NCI-H2081 treated with DMSO at 0.1 percent for 48 hours (cell line): Measurements from ENCODE around the gene TSPY9.
"Not testable (repeated sequence)": the region's sequence is repeated elsewhere in the genome, so short reads cannot be mapped to it uniquely, and the experiment has no call there.

Source experiments
- DNase-seq: peaks from one replicate; lab custom pipeline; 2025; lab: John Stamatoyannopoulos, UW

Gene TSPY9, protein sequence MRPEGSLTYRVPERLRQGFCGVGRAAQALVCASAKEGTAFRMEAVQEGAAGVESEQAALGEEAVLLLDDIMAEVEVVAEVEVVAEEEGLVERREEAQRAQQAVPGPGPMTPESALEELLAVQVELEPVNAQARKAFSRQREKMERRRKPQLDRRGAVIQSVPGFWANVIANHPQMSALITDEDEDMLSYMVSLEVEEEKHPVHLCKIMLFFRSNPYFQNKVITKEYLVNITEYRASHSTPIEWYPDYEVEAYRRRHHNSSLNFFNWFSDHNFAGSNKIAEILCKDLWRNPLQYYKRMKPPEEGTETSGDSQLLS

GRCh38 chrY:9486967-9487366, at the start of gene TSPY9:
Gene TSPY9 (plus strand): TSS chrY:9487267. CDS start chrY:9487313, 46 bp downstream.
- DNase-seq: not testable (repeated sequence)

DNA sequence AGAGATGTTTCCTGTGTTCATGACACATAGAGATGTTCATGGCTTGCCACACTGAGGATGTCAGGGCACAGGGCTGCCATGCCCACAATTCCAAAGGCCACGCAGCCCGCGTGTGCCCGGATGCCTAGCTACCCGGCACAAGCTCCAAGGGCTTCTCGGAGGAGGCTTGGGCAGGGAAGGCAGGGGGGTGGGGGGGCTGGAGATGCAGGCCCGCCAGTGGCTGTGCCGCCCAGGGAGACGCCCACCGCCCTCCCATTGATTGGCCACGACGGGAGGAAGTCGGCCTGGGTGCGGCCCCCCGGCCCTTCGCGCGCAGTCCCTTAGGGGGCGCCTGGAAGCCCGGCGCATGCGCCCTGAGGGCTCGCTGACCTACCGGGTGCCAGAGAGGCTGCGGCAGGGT, 20.4 kb upstream of the TSPY9 start, which contains the start of gene TSPY1:
Gene TSPY1 (plus strand): TSS at position 301 of the 400 bp plus-strand sequence. CDS start 46 bp downstream, at position 347.
- not testable (repeated sequence) for DNase-seq

- DNase-seq: not testable (repeated sequence)
These were observed 17.3 kb downstream of the TSPY9 start for GRCh38 chrY:9504396-9504795.

- not testable (repeated sequence) for DNase-seq
These were observed 29.2 kb downstream of the TSPY9 start for GRCh38 chrY:9516287-9516686.

DNA sequence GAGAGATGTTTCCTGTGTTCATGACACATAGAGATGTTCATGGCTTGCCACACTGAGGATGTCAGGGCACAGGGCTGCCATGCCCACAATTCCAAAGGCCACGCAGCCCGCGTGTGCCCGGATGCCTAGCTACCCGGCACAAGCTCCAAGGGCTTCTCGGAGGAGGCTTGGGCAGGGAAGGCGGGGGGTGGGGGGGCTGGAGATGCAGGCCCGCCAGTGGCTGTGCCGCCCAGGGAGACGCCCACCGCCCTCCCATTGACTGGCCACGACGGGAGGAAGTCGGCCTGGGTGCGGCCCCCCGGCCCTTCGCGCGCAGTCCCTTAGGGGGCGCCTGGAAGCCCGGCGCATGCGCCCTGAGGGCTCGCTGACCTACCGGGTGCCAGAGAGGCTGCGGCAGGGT, 40.5 kb downstream of the TSPY9 start, which contains the start of gene TSPY10:
Gene TSPY10 (plus strand): TSS at position 301 of the 400 bp plus-strand sequence. CDS start 46 bp downstream, at position 347.
- not testable (repeated sequence) for DNase-seq
